Measurements from ENCODE around the gene TPRX2.
"Not testable (repeated sequence)": the region's sequence is repeated elsewhere in the genome, so short reads cannot be mapped to it uniquely, and the experiment has no call there.

Gene TPRX2

DNA sequence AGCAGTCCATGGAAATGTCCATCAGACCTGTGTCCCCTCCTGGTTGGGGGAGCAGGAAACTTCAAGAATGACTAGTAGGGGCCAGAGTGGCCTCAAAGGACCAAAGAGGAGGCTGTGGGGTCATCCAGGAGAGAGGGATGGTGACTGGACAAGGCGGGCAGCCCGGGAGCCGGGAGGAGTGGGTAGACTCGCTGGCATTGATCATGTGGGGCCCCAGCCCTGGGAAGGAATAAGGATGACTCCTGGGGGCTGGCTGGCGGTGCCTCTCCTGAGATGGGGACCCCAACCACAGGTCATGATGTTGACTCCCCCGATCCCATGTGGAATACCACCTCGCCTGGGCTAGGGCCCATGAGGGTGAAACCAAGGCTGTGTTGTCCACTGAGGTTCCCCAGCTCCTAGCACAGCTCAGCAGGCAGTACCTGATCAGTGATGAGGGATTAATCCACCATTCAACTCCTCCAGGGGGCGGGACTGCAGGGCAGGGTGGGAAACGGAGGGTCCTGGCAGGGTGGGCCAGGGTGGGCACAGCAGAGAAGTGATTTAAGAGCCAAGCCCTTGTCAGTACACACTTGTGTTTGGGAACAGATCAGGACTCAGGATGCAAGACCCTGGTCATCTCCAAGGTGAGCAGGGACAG lies at the start of gene TPRX2:
Gene TPRX2 (plus strand): TSS at position 590 of the 640 bp plus-strand sequence. CDS start 12 bp downstream, at position 602.
- DNase-seq, result not testable (repeated sequence)

DNA sequence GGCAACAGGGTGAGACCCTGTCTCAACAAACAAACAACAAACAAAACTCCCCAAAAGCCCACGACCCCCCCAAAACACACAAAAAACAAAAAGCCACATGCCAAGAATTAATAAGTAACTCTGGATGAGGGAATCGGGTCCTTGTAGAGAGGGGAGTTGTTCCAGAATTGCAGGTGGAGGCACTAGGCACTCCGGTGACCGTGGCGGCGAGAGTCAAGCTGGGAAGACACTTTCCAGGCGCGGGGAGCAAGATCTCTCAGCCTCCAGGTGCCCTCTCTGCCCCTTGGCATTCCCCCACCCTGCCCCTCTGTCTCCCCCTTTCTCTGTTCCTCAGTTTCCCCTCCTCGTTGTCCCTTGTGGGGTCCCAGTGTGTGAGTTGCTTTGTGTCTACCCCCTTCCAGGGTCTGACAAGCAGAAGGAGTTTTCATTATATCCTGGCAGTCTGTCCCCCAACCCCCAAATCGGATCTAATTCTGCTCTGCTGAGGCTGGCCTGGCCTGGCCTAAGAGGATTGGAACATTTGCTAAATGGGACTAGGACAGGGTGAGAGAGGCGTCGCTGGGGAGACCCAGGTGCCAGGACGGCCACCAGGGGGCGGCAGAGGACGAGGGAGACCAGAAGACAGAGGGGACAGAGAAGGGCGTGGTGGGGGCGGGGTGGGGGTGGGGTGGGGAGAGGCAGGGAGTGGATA lies 45.6 kb upstream of the TPRX2 start:
- DNase-seq, result peak; percentile 89

GRCh38 chr19:47813995-47814328 lies 45.1 kb upstream of the TPRX2 start:
- no peak for DNase-seq

GRCh38 chr19:47816270-47816669 lies 42.8 kb upstream of the TPRX2 start:
- DNase-seq, result not testable (repeated sequence)

GRCh38 chr19:47818221-47818620 lies 40.8 kb upstream of the TPRX2 start:
- not testable (repeated sequence) for DNase-seq

- no peak for DNase-seq
These were observed 39.2 kb upstream of the TPRX2 start for GRCh38 chr19:47819858-47820257.

GRCh38 chr19:47820410-47820809 lies 38.6 kb upstream of the TPRX2 start:
- no peak for DNase-seq

- no peak for DNase-seq
These were observed 37.5 kb upstream of the TPRX2 start, which contains the start of gene CRX for GRCh38 chr19:47821460-47822020. Gene CRX (plus strand): TSS chr19:47821937. CDS start chr19:47834444, 12,507 bp downstream.

DNA sequence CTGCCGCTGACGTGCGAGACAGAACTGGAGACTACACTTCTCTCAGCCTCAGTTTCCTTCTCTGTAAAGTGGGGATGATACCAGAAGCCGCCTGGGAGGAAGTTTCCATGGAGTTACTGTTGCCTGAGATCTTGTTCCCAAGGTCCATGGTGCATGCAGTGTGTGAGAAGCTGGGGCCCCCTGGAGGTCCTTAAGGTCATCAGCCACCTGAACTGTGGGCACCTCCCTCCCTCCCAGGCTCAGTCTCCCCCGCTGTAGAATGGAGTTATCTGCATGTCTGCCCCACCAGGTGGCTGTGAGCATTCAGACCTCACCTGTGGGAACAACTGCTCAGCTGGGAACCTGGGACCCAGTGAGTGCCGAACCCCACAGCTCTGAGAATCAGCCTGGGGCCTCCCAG lies 34.6 kb upstream of the TPRX2 start:
- no peak for DNase-seq

DNA sequence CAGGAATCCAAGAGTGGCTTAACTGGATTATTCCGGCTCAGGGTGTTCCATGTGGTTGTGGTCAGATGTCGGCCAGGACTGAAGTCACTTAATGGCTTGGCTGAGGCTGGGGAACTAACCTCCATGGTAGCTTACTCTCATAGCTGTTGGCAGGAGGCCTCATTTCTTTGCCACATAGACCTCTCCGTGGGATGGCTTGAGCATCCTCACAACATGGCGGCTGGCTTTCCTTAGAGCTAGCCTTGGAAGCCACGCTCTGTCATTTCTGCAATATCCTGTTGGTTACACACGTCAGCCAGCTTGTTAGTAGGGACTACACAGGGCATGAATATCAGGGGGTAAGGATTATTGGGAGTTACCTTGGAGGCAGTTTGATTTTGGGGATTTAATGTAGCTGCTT lies 32.2 kb upstream of the TPRX2 start:
- no peak for DNase-seq

DNA sequence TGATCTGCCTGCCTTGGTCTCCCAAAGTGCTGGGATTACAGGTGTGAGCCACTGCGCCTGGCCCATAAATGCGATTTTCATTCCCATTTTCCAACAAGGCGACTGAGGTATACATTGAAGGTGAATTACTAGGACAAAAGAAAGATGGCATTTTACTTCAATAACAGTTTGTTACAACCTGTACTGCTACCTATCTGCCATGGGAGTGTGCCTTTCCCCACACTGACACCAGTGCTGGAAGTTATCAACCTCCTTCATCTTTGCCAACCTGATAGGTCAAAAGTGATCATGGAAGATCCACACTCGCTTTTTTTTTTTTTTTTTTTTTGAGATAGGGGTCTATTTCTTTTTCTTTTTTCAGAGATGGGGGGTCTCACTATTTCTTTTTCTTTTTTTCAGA lies 26.3 kb upstream of the TPRX2 start:
- no peak for DNase-seq

DNA sequence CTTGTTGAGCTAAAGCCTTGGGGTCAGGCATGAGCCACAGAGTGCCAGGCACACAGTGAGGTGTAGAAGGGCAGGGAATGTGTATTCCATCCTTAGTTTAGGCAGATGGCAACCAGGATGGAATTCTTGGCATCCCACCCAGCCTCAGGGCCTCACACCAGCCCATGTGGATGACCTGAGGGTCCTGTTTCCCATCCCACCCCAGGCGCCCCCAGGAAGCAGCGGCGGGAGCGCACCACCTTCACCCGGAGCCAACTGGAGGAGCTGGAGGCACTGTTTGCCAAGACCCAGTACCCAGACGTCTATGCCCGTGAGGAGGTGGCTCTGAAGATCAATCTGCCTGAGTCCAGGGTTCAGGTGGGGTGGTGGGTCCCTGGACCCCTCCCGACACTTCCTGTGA lies 23.0 kb upstream of the TPRX2 start:
- no peak for DNase-seq

DNA sequence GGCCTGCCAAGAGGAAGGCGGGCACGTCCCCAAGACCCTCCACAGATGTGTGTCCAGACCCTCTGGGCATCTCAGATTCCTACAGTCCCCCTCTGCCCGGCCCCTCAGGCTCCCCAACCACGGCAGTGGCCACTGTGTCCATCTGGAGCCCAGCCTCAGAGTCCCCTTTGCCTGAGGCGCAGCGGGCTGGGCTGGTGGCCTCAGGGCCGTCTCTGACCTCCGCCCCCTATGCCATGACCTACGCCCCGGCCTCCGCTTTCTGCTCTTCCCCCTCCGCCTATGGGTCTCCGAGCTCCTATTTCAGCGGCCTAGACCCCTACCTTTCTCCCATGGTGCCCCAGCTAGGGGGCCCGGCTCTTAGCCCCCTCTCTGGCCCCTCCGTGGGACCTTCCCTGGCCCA lies 19.6 kb upstream of the TPRX2 start:
- no peak for DNase-seq

- no peak for DNase-seq
These were observed 19.1 kb upstream of the TPRX2 start for GRCh38 chr19:47839913-47840312.

GRCh38 chr19:47842941-47843340 lies 16.1 kb upstream of the TPRX2 start:
- DNase-seq, result no peak

DNA sequence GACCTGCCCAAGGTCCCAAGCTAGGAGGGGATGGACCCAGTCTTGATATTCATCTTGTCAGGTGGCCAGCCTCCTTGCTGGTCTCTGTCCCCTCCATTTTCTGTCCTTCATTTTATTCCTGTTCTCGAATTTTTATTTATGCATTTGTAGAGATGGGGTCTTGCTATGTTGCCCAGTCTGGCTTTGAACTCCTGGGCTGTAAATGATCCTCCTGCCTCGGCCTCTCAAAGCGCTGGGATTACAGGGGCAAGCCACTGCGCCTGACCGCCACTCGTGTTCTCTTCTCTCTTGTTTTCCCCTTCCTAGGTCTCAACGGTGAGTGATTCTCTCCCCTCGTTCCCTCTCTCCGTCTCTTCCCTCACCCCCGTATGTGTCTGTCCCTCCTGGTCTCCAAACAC lies 10.6 kb upstream of the TPRX2 start:
- DNase-seq, result no peak

- DNase-seq, result peak; percentile 64
These were observed 10.1 kb upstream of the TPRX2 start for GRCh38 chr19:47848823-47849473.

DNA sequence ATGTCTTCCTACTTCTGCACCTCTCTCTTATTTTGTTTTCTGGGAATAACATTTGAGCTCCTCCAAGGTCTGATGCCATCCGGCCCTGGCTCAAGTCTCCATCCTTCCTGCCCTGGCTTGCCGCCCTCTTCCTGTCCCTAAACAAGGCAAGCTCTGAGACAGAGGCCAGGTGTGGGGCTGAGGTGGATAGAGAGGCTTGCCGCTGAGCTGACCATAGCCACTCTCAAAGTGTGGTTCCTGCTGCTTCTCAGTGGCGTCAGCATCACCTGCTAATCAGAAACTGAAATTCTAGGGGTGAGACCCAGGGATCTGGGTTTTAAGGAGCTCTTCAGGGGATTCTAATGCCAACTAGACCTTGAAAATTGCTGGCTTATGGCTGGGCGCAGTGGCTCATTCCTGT lies 6.0 kb upstream of the TPRX2 start:
- DNase-seq, result no peak

- peak; percentile 7 for DNase-seq
These were observed 4.6 kb upstream of the TPRX2 start for GRCh38 chr19:47854459-47854858.

DNA sequence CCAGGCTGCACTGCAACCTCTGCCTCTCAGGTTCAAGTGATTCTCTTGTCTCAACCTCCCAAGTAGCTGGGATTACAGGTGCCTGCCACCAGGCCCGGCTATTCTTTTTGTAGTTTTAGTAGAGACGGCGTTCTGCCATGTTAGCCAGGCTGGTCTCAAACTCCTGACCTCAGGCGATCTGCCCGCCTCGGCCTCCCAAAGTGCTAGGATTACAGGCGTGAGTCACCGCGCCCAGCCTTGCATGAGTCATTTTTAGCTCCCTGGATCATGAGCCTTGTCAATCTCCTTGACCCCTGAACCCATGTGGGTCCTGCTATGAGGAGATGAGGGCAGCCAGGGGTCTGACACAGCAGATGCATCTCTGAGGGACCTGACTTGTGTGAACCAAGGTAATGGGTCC lies 804 bp upstream of the TPRX2 start:
- DNase-seq, result not testable (repeated sequence)

GRCh38 chr19:47859838-47860237 lies 803 bp downstream of the TPRX2 start:
- not testable (repeated sequence) for DNase-seq

DNA sequence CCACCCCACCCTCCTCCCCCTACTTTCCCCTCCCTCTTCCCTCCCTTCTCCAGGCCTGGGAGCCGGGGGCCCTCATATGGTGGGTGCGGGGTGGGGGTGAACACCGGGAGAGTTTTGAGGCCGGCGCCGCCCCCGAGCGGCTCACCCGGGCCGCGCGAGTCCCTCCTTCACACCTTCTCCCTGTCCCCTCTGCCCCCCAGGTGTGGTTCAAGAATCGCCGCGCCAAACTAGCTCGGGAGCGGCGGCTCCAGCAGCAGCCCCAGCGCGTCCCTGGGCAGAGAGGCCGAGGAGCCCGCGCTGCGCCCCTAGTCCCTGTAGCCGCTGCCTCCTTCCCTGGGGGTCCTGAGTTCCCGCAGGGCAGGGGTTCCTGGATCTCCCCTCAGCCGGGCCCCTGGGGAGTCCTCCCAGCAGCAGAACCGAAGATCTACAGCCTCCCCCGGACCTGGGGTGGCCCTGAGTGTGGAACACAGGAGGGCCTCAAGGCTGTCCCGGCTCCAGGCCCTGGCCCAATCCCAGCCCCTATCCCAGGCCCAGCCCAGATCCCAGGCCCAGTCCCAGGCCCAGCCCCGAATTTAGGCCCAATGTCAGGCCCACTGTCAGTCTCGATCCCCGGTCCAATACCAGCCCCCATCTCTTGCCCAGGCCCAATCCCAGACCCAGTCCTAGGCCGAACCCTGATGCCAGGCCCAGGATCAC lies 1.7 kb downstream of the TPRX2 start:
- DNase-seq, result no peak

DNA sequence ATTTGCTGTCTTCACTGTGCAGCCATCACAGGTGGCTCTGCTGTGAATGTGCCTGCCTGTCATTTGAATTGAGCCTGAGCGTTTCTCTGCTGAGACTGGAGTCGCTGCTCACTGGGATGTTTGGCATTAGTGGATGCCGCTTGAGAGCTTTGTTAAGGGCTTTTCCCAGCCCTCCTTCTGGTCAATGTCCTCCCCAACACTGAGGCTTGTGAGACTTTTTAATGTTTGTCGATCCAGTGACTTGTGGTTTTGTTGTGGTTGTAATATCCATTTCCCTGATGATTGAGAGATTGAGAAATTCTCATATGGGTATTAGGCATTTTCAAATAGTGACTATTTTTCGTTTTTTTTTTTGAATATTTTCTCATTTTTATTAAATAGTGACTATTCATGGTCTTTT lies 2.6 kb downstream of the TPRX2 start:
- no peak for DNase-seq

Data from hematopoietic multipotent progenitor cell treated with erythropoietin and hydrocortisone succinate and interleukin-3 and kit ligand, for 6 days (in vitro differentiated cells).